Measurements from ENCODE around the gene SHC2. TPM values are rescaled to one million over a fixed set of nuclear protein-coding genes. Genes with fewer than 3 reads are reported as not detected.

SHC2 gene
- total and polyA plus RNA-seq, 2 donors (not counting 3 experiments of a cell fraction or from before 2014, with no cell fraction given): 7.5 to 11.8 TPM

DNA sequence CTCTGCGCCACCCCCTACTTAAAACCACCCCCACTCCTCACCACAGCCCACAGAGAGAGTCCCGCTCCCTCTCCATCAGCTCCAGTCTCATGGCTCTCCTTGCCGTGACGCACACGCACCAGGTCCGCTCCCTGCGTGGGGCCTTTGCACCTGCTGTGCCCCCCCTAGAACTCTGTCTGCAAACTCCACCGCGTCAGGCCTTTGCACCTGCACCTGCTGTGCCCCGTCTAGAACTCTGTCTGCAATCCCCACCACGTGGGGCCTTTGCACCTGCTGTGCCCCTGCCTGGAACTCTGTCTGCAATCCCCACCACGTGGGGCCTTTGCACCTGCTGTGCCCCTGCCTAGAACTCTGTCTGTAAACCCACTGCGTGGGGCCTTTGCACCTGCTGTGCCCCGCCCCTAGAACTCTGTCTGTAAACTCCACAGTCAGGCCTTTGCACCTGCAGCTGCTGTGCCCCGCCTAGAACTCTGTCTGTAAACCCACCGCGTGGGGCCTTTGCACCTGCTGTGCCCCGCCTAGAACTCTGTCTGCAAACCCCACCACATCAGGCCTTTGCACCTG is 4.2 kb downstream of the SHC2 start:
- no peaks in the 10 kb centered on the region for H4K20me1 ChIP-seq (replicated peaks; ENCODE audit: control insufficient read depth, extremely low read depth, insufficient read depth, low read length)
- no peaks in the 10 kb centered on the region for H3K79me2 ChIP-seq (ENCODE audit: control insufficient read depth, insufficient read depth, low read length)
- dilution Hi-C loops (cut with MboI; ENCODE audit: extremely low pct_ligation_motif_present, low sequenced_read_pairs) (no loop called here), intact Hi-C loops (cut with micrococcal nuclease) (no loop called here)
- H2AFZ ChIP-seq (ENCODE audit: low read depth, low read length): no peak overlapping the region
- DNase-seq (ENCODE audit: low read depth, low spot score) (no peak), FAIRE-seq (no peak)
- TF ChIP-seq, protein P1, sequence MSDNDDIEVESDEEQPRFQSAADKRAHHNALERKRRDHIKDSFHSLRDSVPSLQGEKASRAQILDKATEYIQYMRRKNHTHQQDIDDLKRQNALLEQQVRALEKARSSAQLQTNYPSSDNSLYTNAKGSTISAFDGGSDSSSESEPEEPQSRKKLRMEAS (IDR thresholded peaks at IDR 0.05; ENCODE audit: insufficient read depth, insufficient read length): no peak
- TF ChIP-seq, protein P2, sequence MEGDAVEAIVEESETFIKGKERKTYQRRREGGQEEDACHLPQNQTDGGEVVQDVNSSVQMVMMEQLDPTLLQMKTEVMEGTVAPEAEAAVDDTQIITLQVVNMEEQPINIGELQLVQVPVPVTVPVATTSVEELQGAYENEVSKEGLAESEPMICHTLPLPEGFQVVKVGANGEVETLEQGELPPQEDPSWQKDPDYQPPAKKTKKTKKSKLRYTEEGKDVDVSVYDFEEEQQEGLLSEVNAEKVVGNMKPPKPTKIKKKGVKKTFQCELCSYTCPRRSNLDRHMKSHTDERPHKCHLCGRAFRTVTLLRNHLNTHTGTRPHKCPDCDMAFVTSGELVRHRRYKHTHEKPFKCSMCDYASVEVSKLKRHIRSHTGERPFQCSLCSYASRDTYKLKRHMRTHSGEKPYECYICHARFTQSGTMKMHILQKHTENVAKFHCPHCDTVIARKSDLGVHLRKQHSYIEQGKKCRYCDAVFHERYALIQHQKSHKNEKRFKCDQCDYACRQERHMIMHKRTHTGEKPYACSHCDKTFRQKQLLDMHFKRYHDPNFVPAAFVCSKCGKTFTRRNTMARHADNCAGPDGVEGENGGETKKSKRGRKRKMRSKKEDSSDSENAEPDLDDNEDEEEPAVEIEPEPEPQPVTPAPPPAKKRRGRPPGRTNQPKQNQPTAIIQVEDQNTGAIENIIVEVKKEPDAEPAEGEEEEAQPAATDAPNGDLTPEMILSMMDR (IDR thresholded peaks at IDR 0.05; ENCODE audit: extremely low read depth in 1 of 2, insufficient read depth in 1 of 2, low read depth in 1 of 2, low read length in 2 of 2): no peak
- no peak for TF ChIP-seq POLR2AphosphoS5 (IDR thresholded peaks at IDR 0.05; ENCODE audit: insufficient read depth, low read depth, low read length)
- TF ChIP-seq EZH2 (IDR thresholded peaks at IDR 0.05; ENCODE audit: borderline replicate concordance, low read depth, low read length, severe bottlenecking): no peak
- no peak for TF ChIP-seq POLR2A (IDR thresholded peaks at IDR 0.05; ENCODE audit: low read depth, low read length)
- no peak for TF ChIP-seq GATA2 (IDR thresholded peaks at IDR 0.05; ENCODE audit: insufficient read depth, insufficient read length, low read depth, low read length)
- TF ChIP-seq FOS (IDR thresholded peaks at IDR 0.05; ENCODE audit: borderline replicate concordance, insufficient read depth, low read length): no peak
- TF ChIP-seq MYC (IDR thresholded peaks at IDR 0.05; ENCODE audit: low read depth, low read length): no peak
- no peak for TF ChIP-seq JUN (IDR thresholded peaks at IDR 0.05; ENCODE audit: borderline replicate concordance, insufficient read depth, insufficient read length, low read depth)
- no peak overlapping the region for H3K27ac ChIP-seq (ENCODE audit: insufficient read depth, low read depth, low read length)
- peaks cover 1 to 7% of the 10 kb centered on the region in 2 experiments for H3K27me3 ChIP-seq (ENCODE audit: control insufficient read depth in 2 of 2, insufficient read depth in 2 of 2, low read length in 2 of 2)
- no peaks in the 10 kb centered on the region for H3K9me1 ChIP-seq (replicated peaks; ENCODE audit: control insufficient read depth, extremely low read depth, insufficient read depth, low read length)
- H3K9me3 ChIP-seq (replicated peaks; ENCODE audit: control insufficient read depth, insufficient read depth, low read length): no peaks in the 10 kb centered on the region
- no peaks in the 10 kb centered on the region for H3K4me1 ChIP-seq (ENCODE audit: control insufficient read depth, extremely low read depth, insufficient read depth, low read length)
- no peak overlapping the region for H3K4me2 ChIP-seq (ENCODE audit: insufficient read depth, low read length)
- ChIA-PET POLR2A (no interaction called here), CTCF (interaction anchor here (1.6 kb wide), 1 partner anchor 50 kb away, joined by 4 read pairs; no protein-coding TSS in a partner anchor)
- H3K4me3 ChIP-seq (replicated peaks in 1 of 3; ENCODE audit: insufficient read depth in 1 of 3, low read depth in 1 of 3, low read length in 3 of 3): no peak overlapping the region
- no peak overlapping the region for H3K9ac ChIP-seq (replicated peaks; ENCODE audit: extremely low read depth, insufficient read depth, low read length)
- no peaks in the 10 kb centered on the region for H3K36me3 ChIP-seq (ENCODE audit: control insufficient read depth in 2 of 2, extremely low read depth in 1 of 2, insufficient read depth in 2 of 2, low read length in 2 of 2)
- no TSS peak for BruUV-seq (replicated peaks)

Measured in endothelial cell of umbilical vein (primary cell).